Smooth muscle cell of the brain vasculature (primary cell): ENCODE measurements around the gene SCYL3.
"Not testable (repeated sequence)": the region's sequence is repeated elsewhere in the genome, so short reads cannot be mapped to it uniquely, and the experiment has no call there.

Experiments used
- DNase-seq: peaks from one replicate; pipeline ENCODE4 v3.0.0-alpha.2; 2012; ENCODE audit warnings: low read depth, low spot score

Gene SCYL3

DNA sequence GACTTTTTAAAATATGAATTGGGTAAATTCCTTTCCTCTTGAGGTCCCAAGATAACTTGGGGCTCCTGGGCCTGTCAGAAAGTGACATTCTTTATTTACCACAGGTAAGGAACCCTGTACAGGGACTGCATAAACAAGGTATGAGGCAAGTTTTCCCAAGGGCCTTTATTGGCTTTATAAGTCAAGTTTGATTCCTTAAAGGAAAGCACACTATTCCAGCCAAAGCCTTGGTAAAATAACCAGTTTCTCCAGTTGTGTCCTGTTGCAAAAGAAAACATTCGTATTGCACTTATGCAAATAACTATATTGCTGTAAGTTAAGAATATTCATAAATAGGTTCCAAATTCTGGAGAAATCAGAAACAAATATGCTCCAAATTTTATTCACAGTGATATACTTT is 77.1 kb downstream of the SCYL3 start:
- DNase-seq, result no peak

DNA sequence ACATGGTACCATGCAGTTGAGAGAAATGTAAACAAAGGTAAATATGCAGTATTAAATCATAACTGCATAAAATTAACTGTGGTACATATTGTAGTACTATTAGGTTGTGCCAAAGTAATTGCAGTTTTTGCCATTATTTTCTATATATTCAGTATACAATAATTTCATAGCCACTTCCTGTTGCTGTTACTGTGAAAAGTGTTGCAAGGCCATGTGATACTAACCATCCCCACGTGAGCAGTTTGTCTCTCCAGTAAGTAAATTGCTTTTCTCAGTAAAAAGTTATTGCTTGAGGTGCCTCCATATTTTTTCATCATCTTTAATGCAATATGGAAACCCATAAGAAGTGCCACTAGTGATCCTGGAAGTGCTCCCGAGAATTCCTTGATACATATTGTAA is 79.4 kb downstream of the SCYL3 start:
- no peak for DNase-seq

DNA sequence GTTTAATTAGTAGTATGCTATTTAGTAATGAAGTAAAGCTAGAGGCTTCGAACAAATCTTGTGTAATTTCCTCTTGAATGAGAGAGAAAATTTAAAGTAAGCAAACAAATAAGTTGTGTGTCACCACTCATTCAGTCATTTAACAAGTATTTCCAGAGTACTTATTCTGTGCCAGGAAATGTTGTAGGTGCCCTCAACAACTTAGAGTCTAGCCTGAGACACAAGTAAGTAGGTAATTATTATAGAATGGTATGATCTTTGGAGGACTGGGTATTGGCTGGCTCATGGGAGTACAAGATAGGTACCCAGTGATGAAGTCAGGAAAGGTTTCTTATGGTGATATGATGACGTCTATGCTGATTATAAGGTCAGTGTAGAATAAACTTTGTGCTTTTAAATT is 81.6 kb downstream of the SCYL3 start:
- no peak for DNase-seq

DNA sequence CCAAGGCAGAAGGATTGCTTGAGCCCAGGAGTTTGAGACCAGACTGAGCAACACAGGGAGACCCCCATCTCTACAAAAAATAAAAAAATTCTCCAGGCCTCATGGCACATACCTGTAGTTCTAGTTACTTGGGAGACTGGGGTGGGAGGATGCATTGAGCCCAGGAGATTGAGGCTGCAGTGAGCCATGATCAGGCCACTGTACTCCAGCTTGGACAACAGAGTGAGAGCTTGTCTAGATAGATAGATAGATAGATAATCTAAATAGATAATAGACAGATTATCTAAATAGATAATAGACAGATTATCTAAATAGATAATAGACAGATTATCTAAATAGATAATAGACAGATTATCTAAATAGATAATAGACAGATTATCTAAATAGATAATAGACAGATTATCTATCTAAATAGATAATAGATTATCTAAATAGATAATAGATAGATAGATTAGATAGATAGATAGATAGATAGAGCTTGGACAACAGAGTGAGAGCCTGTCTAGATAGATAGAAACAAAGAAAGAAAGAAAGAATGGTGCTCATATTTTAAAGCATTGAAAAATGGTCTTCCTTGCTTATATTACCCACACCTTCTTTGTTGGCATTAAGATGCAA is 82.2 kb downstream of the SCYL3 start:
- not testable (repeated sequence) for DNase-seq

DNA sequence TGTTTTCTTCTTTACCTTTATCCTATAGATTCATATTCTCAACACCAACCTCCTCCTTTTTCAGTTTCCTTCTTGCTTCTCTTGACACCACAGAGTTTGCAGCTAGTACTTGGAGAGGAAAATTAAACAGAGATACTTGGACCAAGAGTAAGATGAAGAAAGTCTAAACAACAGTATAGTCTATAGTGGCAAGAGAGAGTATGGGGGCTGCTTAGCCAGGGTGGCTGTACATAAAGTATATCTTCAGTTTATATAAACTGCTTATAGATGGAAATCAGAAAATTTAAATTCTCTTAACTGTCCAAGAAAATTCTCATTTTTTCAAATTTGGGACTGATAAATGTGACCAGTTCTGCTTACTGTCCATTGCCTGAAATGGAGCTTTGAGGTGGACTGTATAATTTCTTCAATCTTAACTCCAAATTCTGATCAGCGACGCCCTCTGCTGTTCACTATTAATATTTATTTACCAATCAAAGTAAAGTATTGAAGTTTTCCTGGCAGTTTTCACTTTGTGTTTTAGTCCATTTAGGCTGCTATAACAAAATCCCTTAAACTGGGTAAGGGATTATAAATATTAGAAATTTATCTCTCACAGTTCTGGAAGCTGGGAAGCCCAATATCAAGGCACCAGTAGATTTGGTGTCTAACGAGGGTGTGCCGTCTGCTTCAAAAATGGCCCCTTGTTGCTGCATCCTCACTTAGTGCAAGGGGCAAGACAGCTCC is 84.2 kb downstream of the SCYL3 start:
- DNase-seq, result peak; percentile 26

DNA sequence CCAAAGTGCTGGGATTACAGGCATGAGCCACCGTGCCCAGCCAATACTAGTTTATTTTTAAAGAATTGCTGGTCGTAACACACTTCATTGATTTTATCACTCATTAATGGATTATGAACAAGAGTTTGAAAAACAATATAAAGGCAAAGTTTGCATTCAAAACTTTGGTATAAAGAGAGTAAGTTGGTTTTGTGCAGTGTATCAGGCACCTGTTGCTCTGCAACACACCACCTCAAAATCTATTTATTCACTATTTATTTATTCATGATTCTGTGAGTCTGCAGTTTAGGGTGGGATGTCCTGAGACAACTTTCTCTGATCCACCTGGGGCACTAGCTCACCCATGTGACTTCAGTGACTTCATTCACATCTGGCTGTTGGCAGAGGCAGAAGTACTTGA is 88.8 kb downstream of the SCYL3 start:
- DNase-seq, result no peak

DNA sequence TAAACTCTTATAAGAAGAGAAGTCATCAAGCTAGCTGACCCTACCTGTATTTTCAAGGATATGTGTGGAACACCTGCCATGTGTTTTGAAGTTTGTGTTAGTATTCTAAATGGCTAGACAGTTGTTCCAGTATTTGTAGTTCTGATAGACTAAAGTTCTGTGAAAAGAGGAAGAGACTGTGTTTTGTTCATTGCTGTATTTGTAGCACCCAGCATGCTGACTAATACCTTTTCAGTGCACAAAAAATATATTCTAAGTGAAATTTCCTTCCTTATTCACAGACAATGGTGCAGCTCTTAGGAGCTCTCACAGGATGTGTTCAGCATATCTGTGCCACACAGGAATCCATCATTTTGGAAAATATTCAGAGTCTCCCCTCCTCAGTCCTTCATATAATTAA is 90.8 kb downstream of the SCYL3 start:
- no peak for DNase-seq
